Measurements from ENCODE around the gene CDC20. TPM values are rescaled to one million over a fixed set of nuclear protein-coding genes. Genes with fewer than 3 reads are reported as not detected.

CDC20 gene
- polyA plus RNA-seq, 1 experiment, result 22.8 TPM

GRCh38 chr1:43363935-43364525 lies 5.2 kb downstream of the CDC20 start:
- no peak overlapping the region for H3K4me3 ChIP-seq (ENCODE audit: low read depth, low read length)
- H3K9me3 ChIP-seq (ENCODE audit: control insufficient read depth, insufficient read depth, low read length), result peaks cover 4% of the 10 kb centered on the region; the same call in 1 of the 2 replicates
- no peaks in the 10 kb centered on the region for H3K27me3 ChIP-seq (ENCODE audit: control insufficient read depth, insufficient read depth, low read length)
- DNase-seq (ENCODE audit: low read depth, low spot score), result no peak
- H3K27ac ChIP-seq (ENCODE audit: low read depth, low read length), result peak overlapping the region; percentile 31
- TF ChIP-seq CTCF (IDR thresholded peaks at IDR 0.05; ENCODE audit: low read depth, low read length), result no peak
- ChIA-PET CTCF (no interaction called here), POLR2A (interaction anchor here (1.0 kb wide), 1 partner anchor 157 kb away, joined by 3 read pairs; no protein-coding TSS in a partner anchor)

- Histone ChIP-seq H3K27me3 (ENCODE audit: control insufficient read depth, insufficient read depth, low read length) (no peaks in the 10 kb centered on the region), H3K4me3 (ENCODE audit: low read depth, low read length) (0 out of 2 replicates have a peak overlapping the region, but pooled peaks have one; percentile 10), H3K27ac (ENCODE audit: low read depth, low read length) (no peak overlapping the region), H3K9me3 (ENCODE audit: control insufficient read depth, insufficient read depth, low read length) (peaks cover 4% of the 10 kb centered on the region; the same call in 1 of the 2 replicates)
- POLR2A ChIA-PET, result no interaction called here
- DNase-seq (ENCODE audit: low read depth, low spot score), result no peak
- TF ChIP-seq CTCF (IDR thresholded peaks at IDR 0.05; ENCODE audit: low read depth, low read length), result no peak
- CTCF ChIA-PET, result no interaction called here
These were observed 6.9 kb downstream of the CDC20 start for GRCh38 chr1:43365678-43366077.

- POLR2A ChIA-PET, result interaction anchor here (0.6 kb wide), 1 partner anchor 136 kb away, joined by 3 read pairs; no protein-coding TSS in a partner anchor
- peak overlapping the region; percentile 78 for H3K4me3 ChIP-seq (ENCODE audit: low read depth, low read length)
- peaks cover 4% of the 10 kb centered on the region; the same call in 1 of the 2 replicates for H3K9me3 ChIP-seq (ENCODE audit: control insufficient read depth, insufficient read depth, low read length)
- TF ChIP-seq CTCF (IDR thresholded peaks at IDR 0.05; ENCODE audit: low read depth, low read length), result no peak
- no peak for DNase-seq (ENCODE audit: low read depth, low spot score)
- CTCF ChIA-PET, result interaction anchor here (0.6 kb wide), 1 partner anchor 1377 kb away, joined by 3 read pairs; no protein-coding TSS in a partner anchor
- no peaks in the 10 kb centered on the region for H3K27me3 ChIP-seq (ENCODE audit: control insufficient read depth, insufficient read depth, low read length)
- no peak overlapping the region for H3K27ac ChIP-seq (ENCODE audit: low read depth, low read length)
These were observed 7.4 kb downstream of the CDC20 start for GRCh38 chr1:43366179-43366578.

- Histone ChIP-seq H3K27me3 (ENCODE audit: control insufficient read depth, insufficient read depth, low read length) (no peaks in the 10 kb centered on the region), H3K27ac (ENCODE audit: low read depth, low read length) (peak overlapping the region; percentile 57), H3K9me3 (ENCODE audit: control insufficient read depth, insufficient read depth, low read length) (peaks cover 4% of the 10 kb centered on the region; the same call in 1 of the 2 replicates), H3K4me3 (ENCODE audit: low read depth, low read length) (peak overlapping the region; percentile 78)
- POLR2A ChIA-PET, result interaction anchor here (0.6 to 2.6 kb wide), 3 partner anchors 9 to 136 kb away, joined by 3 to 25 read pairs (median 3); partner anchors contain the start of gene CDC20
- CTCF ChIA-PET, result interaction anchor here (0.6 kb wide), 1 partner anchor 1377 kb away, joined by 3 read pairs; no protein-coding TSS in a partner anchor
- no peak for DNase-seq (ENCODE audit: low read depth, low spot score)
- TF ChIP-seq CTCF (IDR thresholded peaks at IDR 0.05; ENCODE audit: low read depth, low read length), result no peak
These were observed 7.8 kb downstream of the CDC20 start for GRCh38 chr1:43366601-43367025.

All from AG04450 (cell line).